NCI-H1417 (cell line): ENCODE data around the gene MEIG1.
"Not testable (repeated sequence)": the region's sequence is repeated elsewhere in the genome, so short reads cannot be mapped to it uniquely, and the experiment has no call there.

Source experiments
- DNase-seq, 3 experiments: peaks; one replicate each; lab custom pipeline; 2025; lab: John Stamatoyannopoulos, UW

Gene MEIG1

GRCh38 chr10:14954934-14955333 is 4.3 kb upstream of the MEIG1 start:
- no peak for DNase-seq

GRCh38 chr10:14958872-14959220 is 342 bp upstream of the MEIG1 start:
- no peak for DNase-seq

- no peak for DNase-seq
These were observed 8.7 kb downstream of the MEIG1 start for GRCh38 chr10:14967897-14968296.

GRCh38 chr10:14971867-14972448 is 12.8 kb downstream of the MEIG1 start:
- DNase-seq: peak in 2 of 3 experiments; percentile 5 to 54

- DNase-seq: not testable (repeated sequence)
These were observed 15.2 kb downstream of the MEIG1 start for GRCh38 chr10:14974153-14974998.

- no peak for DNase-seq
These were observed 16.6 kb downstream of the MEIG1 start for GRCh38 chr10:14975672-14976273.

- no peak for DNase-seq
These were observed 23.6 kb downstream of the MEIG1 start for GRCh38 chr10:14982744-14983143.

- not testable (repeated sequence) for DNase-seq
These were observed 30.4 kb downstream of the MEIG1 start for GRCh38 chr10:14989552-14989951.

- not testable (repeated sequence) for DNase-seq
These were observed 32.0 kb downstream of the MEIG1 start for GRCh38 chr10:14991035-14991749.

GRCh38 chr10:14992336-14992735 is 33.1 kb downstream of the MEIG1 start:
- not testable (repeated sequence) for DNase-seq

GRCh38 chr10:14993500-14994455 is 34.6 kb downstream of the MEIG1 start:
- DNase-seq: not testable (repeated sequence)

- DNase-seq: no peak
These were observed 36.9 kb downstream of the MEIG1 start for GRCh38 chr10:14995964-14996565.

- DNase-seq: not testable (repeated sequence)
These were observed 54.3 kb downstream of the MEIG1 start for GRCh38 chr10:15013530-15013929.

- DNase-seq: no peak
These were observed 56.3 kb downstream of the MEIG1 start for GRCh38 chr10:15015451-15015850.

GRCh38 chr10:15020966-15021365 is 61.8 kb downstream of the MEIG1 start:
- DNase-seq: not testable (repeated sequence)
